PFSK-1 (cell line): ENCODE data around the gene PGRMC2.

Experiments used
- POLR2AphosphoS5 ChIP-seq: IDR thresholded peaks from 2 replicates; pipeline ENCODE4 v1.6.1; 2012; ENCODE audit warnings: low read depth, mild to moderate bottlenecking, control low read depth, low read length, moderate library complexity
- SIN3A ChIP-seq: IDR thresholded peaks from 2 replicates; pipeline ENCODE4 v1.6.1; 2012; ENCODE audit warnings: mild to moderate bottlenecking, low read length, moderate library complexity, borderline replicate concordance; ENCODE audit not compliant: insufficient read depth
- TAF1 ChIP-seq: IDR thresholded peaks from 2 replicates; pipeline ENCODE4 v1.6.1; 2012; ENCODE audit warnings: low read length, control low read depth, borderline replicate concordance; ENCODE audit not compliant: insufficient read depth

GRCh38 chr4:128309585-128309984, 22.0 kb upstream of the PGRMC2 start:
- TF ChIP-seq TAF1 (no peak), POLR2AphosphoS5 (no peak), SIN3A (no peak)
